GM21723 (cell line): Measurements from ENCODE around the gene UBE3B.
"Not testable (repeated sequence)": the region's sequence is repeated elsewhere in the genome, so short reads cannot be mapped to it uniquely, and the experiment has no call there.

ENCODE experiments used
- ATAC-seq: cut with Tn5 transposase; IDR thresholded peaks from one replicate; pipeline ENCODE4 v1.9.1; 2021; ENCODE audit warnings: mild to moderate bottlenecking, moderate library complexity; ENCODE audit not compliant: unreplicated experiment

UBE3B gene

DNA sequence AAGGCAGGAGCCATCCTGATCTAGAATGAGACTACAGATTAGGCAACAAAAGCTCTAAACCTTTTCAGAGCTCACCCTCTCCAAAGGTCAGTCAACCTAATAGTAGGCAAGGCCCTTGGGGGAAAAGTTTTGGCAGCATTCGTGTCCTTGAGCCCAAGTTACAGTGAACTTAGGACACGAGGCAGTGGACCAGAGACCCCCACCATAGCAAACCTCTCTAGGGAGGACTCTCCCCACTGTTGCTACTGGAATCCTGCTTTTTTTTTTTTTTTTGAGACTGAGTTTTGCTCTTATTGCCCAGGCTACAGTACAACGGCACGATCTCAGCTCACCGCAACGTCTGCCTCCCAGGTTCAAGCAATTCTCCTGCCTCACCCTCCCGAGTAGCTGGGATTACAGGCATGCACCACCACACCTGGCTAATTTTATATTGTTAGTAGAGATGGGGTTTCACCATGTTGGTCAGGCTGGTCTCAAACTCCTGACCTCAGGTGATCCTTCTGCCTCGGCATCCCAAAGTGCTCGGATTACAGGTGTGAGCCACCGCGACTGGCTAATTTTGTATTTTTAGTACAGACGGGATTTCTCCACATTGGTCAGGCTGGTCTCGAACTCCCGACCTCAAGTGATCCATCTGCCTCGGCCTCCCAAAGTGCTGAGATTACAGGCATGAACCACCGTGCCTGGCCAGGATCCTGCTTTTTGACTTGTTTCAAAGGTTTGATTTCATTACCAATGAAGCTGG lies 3.7 kb upstream of the UBE3B start:
- not testable (repeated sequence) for ATAC-seq

DNA sequence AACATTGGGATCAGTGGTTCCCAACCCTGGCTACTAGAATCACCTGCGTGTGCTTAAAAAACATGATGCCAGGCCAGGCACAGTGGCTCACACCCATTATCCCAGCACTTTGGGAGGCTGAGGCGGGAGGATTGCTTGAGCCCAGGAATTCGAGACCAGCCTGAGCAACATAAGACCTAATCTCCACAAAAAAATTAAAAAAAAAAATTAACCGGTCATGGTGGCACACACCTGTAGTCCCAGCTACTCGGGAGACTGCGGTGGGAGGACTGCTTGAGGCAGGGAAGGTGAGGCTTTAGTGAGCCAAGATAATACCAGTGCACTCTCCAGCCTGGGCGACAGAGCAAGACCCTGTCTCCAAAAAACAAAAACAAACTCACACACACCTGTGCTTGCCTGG lies 2.3 kb upstream of the UBE3B start:
- no peak for ATAC-seq

DNA sequence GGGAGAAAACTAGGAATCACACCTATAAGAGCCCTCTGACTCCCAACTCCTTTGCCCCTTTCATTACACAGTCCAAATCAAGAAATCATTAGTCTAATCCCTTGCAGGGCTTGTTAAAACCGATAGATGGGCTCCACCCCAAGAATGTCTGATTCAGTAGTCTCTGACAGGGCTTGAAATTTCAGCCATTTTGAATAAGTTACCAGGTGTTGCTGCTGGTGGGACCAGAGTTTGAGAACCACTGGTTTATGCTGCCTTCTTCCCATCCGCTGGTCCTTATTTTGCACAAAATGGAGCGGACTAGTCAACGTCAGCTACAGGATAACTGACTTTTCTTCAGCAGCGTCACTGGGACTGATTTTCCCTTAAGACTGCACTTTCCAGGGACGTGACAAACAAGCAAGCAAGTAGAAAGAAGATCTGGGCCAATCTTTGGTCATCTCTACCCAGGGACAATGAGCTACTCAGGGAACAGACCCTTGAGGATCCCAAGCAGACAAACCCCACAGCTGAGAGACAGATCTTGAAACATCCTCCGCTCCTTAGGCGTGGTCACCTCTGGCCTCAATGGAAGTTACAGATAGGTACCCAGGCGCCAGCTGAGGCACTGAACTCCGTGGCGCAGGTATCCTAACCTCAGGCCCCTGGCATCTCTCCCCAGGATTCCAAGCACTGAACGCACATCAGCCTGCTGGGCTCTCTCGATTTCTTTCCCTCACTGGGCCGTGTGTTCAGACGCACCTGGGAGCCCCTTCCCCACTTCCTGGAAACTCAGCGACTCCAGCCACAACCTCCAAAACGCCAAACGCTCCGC lies 1.2 kb upstream of the UBE3B start:
- no peak for ATAC-seq

DNA sequence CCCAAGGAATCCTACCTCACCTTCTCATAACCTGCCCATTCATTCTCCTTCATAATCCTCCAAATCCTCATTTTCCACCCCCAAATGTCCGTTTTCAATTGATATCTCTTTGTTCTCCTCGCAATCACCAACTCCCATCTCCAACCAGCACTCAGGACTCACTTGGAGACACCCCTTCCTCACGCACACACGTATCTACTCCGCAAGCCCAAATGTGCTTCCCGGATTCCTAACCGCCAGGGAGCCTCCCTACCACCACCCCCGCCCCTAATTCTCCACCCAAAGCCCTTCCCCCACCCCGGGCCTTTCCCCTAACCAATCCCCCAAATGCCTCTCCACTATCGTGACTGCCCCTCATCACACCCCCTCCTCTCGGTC lies 638 bp upstream of the UBE3B start:
- peak; percentile 14 for ATAC-seq

DNA sequence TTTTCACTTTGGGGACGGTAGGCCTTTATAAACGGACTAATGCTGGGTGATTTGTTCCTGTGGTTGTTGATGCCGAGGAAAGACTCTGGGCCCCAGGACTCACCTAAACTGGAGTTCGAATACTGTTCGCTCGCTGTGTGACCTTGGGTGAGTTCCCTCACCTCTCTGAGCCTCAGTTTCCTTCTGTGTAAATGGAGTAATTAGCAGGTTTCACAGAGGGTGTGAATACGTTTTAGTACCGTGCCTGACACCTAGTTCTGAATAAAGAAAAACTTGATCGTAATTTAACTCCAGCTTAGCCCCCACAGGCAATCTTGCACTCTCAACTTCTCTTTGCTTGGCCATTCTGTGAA lies 505 bp downstream of the UBE3B start:
- ATAC-seq = no peak

DNA sequence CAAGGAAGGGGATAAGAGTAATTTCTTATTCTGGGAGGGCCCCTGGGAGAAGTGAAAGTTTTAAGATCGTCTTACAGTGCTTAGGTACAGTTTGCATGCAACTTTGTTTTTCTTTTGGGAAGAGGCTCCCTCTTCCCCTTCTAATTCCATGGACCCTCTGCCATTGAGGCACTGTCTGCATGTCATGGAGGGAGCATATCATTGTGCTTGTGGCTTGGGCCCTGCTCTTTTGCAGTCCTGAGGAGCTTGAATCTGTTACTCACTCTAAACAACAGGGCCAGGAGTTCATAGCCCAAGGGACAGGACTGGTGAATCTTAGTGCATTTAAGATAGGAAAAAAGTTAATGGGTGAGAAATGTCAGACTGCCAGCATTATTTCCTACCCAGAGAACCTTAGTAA lies 2.3 kb downstream of the UBE3B start:
- no peak for ATAC-seq

DNA sequence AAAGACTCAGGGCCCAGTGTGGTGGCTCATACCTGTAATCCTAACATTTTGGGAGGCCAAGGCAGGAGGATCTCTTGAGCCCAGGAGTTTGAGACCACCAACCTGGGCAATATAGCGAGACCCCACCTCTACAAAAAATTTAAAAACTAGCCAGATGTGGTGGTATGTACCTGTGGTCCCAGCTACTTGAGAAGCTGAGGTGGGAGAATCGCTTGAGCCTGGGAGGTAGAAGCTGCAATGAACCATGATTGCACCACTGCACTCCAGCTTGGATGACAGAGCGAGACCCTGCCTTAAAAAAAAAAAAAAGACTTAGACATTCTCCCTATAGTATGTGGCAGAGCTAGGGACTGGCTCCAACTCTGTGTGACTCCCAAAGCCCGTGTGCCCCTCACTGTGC lies 2.9 kb downstream of the UBE3B start:
- ATAC-seq = no peak

DNA sequence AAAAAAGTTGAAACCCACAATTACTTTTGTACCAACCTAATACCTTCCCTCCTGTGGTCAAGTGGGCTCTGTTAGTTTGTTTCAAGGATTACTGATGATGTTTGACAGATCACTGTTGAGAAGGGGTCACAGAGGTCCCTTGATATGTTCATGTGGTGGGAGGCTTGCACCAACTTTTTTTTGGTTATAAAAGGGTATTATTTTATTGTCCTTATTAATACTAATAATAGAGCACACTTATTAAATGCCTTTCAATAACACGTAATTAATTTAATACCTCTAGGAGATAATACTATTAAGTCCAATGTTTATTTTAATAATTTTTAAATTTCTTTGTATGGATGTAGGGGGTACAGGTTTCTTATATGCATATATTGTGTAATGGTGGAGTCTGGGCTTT lies 4.4 kb downstream of the UBE3B start:
- no peak for ATAC-seq

DNA sequence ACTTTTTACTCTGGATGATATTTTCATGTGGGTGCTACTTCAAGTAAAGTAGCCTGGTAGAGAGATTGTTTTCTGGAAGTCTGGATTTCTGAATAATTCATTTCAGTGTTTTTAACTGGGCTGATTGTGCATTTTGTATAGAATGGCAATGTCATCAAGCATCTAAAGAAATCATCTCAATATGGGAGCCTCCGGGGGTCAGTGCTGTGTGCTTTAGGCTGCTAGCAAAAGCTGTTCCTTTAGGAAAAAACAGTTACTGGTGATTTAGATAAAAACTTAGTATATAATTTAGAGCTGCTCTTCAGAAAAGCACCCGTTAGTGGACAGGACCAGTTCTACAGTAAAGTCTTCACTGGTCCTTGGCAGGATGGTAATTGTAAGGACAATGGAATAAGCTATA lies 5.1 kb downstream of the UBE3B start:
- ATAC-seq = no peak

DNA sequence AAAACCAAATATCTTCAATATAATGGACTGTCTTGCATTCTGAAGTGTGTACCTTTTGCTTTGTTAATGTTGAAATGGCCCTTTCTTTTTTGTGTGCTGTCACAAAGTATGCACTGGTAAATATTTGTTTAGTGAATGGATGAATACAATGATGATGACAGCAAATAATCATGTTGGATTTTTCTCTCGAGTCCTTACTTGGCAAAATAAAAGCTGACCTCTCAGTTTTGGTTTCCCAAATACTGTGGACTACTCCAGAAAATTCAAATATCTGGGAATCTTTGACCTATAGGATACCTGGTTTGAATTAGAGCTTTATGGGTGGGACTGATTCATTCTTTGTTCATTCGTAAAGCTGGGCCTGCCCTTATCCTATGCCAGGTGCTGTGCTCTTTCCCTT lies 5.5 kb downstream of the UBE3B start:
- ATAC-seq = no peak

DNA sequence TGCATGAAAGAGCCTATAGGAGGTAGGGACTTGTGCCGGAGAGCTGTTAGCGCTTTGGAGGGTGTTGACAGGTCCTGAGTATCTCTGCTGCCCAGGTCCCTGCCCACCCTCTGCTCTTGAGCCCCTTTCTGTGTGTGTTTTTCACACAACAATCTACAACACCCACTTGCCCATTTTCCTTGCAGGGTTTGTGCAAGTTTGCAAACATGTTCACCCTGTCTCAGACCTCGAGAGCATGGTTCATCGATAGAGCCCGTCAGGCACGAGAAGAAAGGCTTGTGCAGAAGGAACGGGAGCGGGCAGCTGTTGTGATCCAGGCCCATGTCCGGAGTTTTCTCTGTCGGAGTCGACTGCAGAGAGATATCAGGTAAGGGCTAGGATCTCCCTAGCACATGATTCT lies 5.9 kb downstream of the UBE3B start:
- no peak for ATAC-seq

DNA sequence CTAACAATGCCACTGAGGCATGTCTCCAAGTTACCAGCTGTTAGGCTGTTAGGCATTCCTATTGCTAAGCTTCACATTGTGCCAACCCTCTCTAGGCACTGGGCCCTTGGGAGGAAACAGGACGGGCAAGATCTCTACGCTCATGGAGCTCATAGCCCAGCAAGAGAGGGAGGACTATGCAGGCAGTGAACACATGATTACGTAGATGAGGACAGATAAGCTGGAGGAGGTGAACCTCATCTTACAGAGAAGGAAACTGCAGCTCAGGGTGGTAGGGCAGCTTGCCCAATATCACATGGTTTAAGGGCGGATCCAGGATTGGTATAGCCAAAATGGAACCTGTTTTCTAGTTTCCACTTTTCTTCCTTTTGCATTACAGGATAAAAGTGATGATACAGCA lies 7.8 kb downstream of the UBE3B start:
- no peak for ATAC-seq

DNA sequence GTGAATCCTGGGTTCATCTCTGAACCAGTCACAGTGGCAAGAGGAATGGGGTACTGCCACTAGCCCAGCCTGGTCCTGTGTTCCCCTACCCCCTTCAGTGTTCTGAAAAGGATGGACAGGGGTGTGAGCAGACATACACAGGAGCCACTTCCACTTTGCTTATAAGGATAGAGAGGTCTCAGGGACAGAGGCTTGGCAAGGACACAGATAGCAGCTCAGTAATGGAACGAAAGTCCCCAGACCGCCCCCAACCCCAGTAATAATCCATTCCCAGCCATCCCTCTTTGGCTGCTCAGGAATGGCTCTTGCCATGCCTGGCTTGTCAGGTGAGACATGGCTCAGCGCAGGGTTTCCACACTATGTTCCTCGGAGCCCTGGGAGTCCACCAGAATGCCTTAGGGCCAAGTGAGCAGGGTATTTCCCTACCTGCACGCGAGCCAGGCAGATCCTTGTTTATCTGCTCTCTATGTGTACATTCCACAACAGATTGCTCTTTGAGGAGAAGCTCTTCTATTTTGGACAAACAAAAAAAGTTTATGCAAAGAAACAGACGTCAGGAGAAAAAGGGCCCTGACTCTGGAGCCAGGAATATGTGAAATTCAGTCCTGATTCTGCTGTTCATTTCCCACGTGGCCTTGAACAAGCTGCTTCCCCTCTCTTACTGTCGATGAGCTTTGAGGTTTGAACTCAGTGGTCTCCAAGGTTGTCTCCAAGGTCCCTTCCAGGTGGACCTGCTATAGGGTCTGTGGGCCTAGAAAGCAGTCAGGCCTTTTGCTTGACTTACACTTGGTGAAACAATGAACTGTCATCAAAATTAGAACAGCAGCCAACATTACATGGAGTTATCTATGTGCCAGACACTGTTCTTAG lies 10.0 kb downstream of the UBE3B start:
- no peak for ATAC-seq

DNA sequence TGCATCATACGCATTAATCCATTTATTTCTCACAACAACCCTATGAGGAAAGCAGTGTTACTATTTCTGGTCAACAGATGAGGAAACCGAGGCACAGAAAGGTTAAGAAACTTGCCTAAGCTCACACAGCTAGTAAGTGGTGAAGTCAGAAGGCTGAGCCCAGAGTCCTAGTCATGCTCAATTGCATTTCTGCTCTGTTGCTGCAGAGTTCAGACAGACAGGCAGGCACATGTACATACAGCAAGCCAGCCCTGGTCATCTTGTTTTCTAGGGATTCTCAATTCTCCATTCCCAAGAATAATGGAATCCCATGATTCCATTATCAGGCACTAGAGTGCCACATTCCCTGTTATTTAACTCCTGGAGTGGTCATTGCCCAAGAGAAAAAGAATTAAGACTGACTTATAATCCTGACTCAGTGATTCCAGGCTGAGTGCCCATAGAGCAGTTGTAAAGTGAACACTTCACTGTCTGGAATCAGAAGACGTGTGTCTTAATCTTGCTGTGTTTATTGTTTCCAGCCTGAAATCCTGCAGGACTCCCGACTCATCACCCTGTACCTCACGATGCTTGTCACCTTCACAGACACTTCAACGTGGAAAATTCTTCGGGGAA lies 10.7 kb downstream of the UBE3B start:
- ATAC-seq = no peak

DNA sequence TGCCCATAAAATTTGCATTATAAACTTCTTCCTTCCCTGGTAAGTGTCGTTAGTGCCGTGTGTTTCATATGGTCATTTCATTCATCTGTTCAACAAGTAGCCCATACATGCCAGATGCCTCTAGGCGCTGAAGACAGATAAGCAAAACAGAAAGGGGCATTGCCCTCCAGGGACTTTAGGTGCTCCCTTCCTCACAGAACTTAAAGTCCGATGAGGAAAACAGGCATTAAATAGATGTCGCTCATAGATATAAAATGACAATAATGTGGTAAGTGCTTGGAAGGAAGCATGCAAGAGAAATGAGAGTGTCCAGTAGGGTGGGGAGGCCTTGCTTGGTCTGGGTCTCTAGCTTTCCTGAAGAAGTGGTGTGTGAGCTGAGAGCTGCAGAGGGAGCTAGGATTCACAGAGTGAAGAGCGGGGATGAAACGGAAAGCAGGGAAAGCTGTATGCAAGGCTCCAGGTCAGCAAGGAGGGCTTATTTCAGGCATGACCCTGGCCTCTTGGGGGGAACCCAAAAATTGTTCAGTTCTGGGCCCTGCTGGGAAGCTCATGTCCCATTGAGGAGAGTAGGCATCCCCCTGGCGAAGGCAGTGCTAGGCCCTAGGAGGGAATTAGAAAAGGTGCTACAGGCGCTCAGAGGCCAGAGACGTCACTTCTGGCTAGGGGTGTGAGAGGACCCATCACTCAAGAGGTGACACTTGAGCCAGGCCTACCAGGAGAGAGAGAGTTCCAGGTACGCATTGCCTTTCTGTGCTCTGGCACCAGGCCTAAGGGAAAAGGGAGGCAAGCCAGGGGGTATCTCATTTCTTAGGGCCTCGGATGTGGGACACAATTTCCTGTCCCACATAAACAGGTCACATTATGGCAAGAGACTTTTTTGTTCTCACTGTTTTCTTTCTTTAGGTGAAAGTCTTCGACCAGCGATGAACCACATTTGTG lies 11.9 kb downstream of the UBE3B start:
- ATAC-seq = no peak

DNA sequence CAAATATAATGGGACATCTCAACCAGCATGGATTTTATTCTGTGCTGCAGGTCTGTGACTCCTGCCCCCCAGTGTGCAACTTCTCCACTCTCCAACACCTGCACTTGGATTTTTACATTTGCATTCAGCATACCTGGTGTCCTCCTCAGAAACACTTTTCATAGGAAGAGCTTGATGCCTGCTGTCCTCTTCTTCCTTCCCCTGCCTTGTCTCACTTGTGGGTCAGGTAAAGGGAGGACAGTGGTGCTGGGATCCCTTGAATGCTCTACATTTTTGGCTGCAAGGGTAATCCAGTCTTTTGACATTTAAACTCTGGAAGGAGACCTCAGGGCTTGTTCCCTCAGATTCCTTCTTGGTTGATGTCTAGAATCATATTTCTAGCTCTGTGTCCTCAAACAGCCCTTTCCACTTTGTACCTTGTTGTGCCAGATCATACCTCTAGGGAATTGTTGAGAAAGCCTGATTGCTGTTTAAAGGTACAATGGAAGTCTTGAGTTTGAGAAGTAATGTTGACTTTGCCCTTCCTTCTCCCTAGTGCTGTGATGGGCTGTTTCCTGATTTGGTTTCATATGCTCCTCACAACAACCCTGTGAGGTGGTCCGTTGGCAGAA lies 12.6 kb downstream of the UBE3B start:
- ATAC-seq = no peak

DNA sequence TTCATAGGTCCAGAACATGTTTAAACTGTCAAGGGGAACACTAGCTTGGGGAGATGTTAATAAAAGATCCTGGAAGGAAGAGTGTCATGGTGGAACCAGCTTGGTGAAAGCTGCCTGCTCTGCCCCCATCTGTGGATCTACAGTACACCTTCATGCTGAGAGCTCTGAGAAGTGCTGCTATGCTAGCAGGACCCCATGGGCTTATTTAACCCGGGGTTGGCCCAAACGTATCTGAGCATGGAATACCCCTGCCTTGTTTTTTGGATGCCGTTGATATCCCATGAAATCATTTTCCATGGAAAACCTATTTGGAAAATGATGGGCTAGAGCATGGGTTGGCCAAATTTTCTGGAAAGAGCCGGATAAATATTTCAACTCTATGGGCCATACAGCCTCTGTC lies 14.2 kb downstream of the UBE3B start:
- ATAC-seq = no peak

DNA sequence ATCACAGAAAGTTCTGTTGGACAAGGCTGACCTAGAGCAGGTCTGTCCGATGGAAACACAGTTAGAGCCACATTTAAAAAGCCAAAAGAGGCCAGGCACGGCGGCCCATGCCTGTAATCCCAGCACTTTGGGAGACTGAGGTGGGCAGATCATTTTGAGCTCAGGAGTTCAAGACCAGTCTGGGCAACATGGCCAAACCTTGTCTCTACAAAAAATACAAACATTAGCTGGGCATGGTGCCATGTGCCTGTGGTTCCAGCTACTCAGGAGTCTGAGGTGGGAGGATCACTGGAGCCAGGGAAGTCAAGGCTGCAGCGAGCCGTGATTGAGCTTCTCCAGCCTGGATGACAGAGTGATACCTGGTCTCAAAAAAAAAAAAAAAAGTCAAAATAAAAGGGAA lies 14.9 kb downstream of the UBE3B start:
- ATAC-seq = no peak

DNA sequence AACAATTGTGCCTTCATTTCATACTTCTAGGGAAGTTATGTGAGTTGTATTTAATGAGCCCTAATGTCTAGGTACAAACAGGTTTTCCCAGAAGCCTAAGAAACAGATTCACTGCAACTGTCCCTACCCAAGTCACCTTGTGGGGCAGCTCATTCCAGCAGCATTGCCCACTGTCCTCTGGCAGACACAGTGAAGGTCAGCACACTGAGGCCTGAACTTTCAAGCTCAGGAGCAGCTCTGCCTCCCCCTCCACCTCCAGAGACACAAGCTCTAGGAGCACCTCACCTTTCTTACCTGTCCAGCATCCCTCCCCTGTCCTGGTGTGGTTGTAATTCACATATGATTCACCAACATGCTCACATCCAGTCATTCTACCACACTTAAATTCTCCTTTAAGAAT lies 15.7 kb downstream of the UBE3B start:
- no peak for ATAC-seq

DNA sequence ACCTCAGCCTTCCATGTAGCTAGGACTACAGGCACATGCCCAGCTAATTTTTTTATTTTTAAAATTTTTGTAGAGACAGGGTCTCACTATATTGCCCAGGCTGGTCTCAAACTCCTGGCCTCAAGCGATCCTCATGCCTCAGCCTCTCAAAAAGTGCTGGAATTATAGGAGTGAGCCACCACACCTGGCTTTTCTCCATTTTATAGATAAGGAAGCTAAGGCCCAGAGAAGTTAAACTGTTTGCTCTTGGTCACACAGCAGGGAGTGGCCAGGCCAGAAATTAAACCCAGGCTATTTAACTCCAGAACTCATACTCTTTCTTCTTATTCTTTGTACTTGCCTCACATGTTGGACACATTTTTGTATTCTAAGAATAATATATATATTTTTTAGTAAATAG lies 16.5 kb downstream of the UBE3B start:
- no peak for ATAC-seq
